Naive thymus-derived CD4-positive, alpha-beta T cell (primary cell): Measurements from ENCODE around the gene PCBP1. TPM values are rescaled to one million over a fixed set of nuclear protein-coding genes. Genes with fewer than 3 reads are reported as not detected.

Source experiments
- polyA plus RNA-seq, 2 donors: library from polyadenylated mRNA; unstranded; fragments of 300-500 nt; fragmentation: Illumina TruSeq; gene quantifications; one replicate each; pipeline ENCODE4 v1.2.3, GENCODE V29; 2021
- total RNA-seq, 6 experiments: library from RNA in 5 of 6; stranded (reverse) in 5 of 6; gene quantifications; 1 replicate in 5 of 6; 2 replicates in 1 of 6; pipeline ENCODE4 v1.2.3 and lab custom pipeline; 2021 to 2026

The PCBP1 gene
- total and polyA plus RNA-seq, 7 experiments from 2014 or later: 178 to 487 (median 353) TPM

Other genes starting within 250 kb of the PCBP1 start
- 10 to 100 TPM; 32.5 to 56.0 (median 51.5) TPM for gene SNRNP27, start 193.5 kb upstream of the PCBP1 start, total RNA-seq
- 10 to 100 TPM; 56.2 to 58.4 TPM for gene SNRNP27, start 193.5 kb upstream of the PCBP1 start, polyA plus RNA-seq
- 100 to 1,000 TPM in 1 of 5 experiments, 10 to 100 TPM in 4; 15.1 to 112 (median 22.9) TPM for gene MXD1, start 172.4 kb upstream of the PCBP1 start, total RNA-seq
- 10 to 100 TPM in 1 of 2 donors, 1 to 10 TPM in 1; 7.0 to 10.6 TPM for gene MXD1, start 172.4 kb upstream of the PCBP1 start, polyA plus RNA-seq
- gene ASPRV1, start 125.8 kb upstream of the PCBP1 start, total RNA-seq: 1 to 10 TPM; 1.7 to 2.9 (median 2.3) TPM
- gene ASPRV1, start 125.8 kb upstream of the PCBP1 start, polyA plus RNA-seq: 1 to 10 TPM in 1 of 2 donors, under 1 TPM in 1; 0.91 to 1.2 TPM
- 10 to 100 TPM; 20.6 to 45.9 (median 30.3) TPM for gene C2orf42, start 103.5 kb downstream of the PCBP1 start, total RNA-seq
- 10 to 100 TPM; 23.2 to 48.4 TPM for gene C2orf42, start 103.5 kb downstream of the PCBP1 start, polyA plus RNA-seq
- gene TIA1, start 161.2 kb downstream of the PCBP1 start, total RNA-seq: 100 to 1,000 TPM in 3 of 5 experiments, 10 to 100 TPM in 2; 80.9 to 244 (median 163) TPM
- 10 to 100 TPM; 39.3 to 41.3 TPM for gene TIA1, start 161.2 kb downstream of the PCBP1 start, polyA plus RNA-seq
- 10 to 100 TPM in 4 of 5 experiments, 1 to 10 TPM in 1; 7.6 to 44.0 (median 16.1) TPM for gene PCYOX1, start 170.7 kb downstream of the PCBP1 start, total RNA-seq
- gene PCYOX1, start 170.7 kb downstream of the PCBP1 start, polyA plus RNA-seq: 10 to 100 TPM; 24.6 to 27.9 TPM
- gene SNRPG, start 206.3 kb downstream of the PCBP1 start, total RNA-seq: 100 to 1,000 TPM in 1 of 5 experiments, 10 to 100 TPM in 4; 67.6 to 278 (median 85.0) TPM
- 100 to 1,000 TPM; 152 to 230 TPM for gene SNRPG, start 206.3 kb downstream of the PCBP1 start, polyA plus RNA-seq
- 10 to 100 TPM; 16.2 to 40.9 (median 28.2) TPM for gene FAM136A, start 214.6 kb downstream of the PCBP1 start, total RNA-seq
- gene FAM136A, start 214.6 kb downstream of the PCBP1 start, polyA plus RNA-seq: 10 to 100 TPM; 30.6 to 33.2 TPM